Loucy (cell line): ENCODE data around the gene RNLS.

Source experiments
- CTCF ChIP-seq: fragments of 200-600 bp; sonication (generic); conservative IDR thresholded peaks from 2 replicates; pipeline ENCODE4 v1.5.1; 2014; ENCODE audit warnings: mild to moderate bottlenecking, antibody characterized with exemption, low read length
- EZH2phosphoT487 ChIP-seq: fragments of 200-600 bp; IDR thresholded peaks from 2 replicates; pipeline ENCODE4 v1.6.1; 2018; ENCODE audit warnings: antibody characterized with exemption, mild to moderate bottlenecking, moderate library complexity, borderline replicate concordance

GRCh38 chr10:88423732-88424131 lies 159.4 kb downstream of the RNLS start:
- TF ChIP-seq CTCF (no peak), EZH2phosphoT487 (no peak)
